Measurements from ENCODE around the gene SART1.

DNA sequence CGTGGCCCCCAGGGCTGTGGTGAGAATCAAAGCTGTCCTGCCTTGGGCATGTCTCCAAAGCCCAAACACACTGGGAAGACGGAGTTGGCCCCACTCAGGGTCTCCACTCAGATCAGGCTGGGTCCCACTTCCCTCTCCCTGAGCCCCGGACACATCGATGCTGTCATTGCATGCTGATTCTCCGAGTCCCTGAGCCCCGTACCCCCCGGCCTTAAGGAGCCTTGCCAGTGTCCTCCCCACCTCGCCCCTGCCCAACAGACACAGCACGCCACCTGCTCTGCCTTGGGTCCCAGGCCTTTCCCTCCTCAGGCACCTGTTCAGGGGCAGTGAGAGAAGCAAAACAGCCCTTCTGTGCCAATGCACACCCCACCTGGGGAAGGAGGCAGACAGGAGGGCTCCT, 25.8 kb downstream of the SART1 start:
- TF ChIP-seq, protein P1, sequence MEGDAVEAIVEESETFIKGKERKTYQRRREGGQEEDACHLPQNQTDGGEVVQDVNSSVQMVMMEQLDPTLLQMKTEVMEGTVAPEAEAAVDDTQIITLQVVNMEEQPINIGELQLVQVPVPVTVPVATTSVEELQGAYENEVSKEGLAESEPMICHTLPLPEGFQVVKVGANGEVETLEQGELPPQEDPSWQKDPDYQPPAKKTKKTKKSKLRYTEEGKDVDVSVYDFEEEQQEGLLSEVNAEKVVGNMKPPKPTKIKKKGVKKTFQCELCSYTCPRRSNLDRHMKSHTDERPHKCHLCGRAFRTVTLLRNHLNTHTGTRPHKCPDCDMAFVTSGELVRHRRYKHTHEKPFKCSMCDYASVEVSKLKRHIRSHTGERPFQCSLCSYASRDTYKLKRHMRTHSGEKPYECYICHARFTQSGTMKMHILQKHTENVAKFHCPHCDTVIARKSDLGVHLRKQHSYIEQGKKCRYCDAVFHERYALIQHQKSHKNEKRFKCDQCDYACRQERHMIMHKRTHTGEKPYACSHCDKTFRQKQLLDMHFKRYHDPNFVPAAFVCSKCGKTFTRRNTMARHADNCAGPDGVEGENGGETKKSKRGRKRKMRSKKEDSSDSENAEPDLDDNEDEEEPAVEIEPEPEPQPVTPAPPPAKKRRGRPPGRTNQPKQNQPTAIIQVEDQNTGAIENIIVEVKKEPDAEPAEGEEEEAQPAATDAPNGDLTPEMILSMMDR (optimal IDR thresholded peaks at IDR 0.05 in 1 of 3, IDR thresholded peaks at IDR 0.05 in 1 of 3, conservative IDR thresholded peaks at IDR 0.05 in 1 of 3; ENCODE audit: extremely low read depth in 1 of 3, insufficient read depth in 2 of 3, low read length in 3 of 3): no peak
- no peak for TF ChIP-seq EZH2 (IDR thresholded peaks at IDR 0.05; ENCODE audit: low read length)
